HepG2 (cell line): ENCODE results near the gene FHIP2A.

Source experiments
- FOXA1 ChIP-seq, 2 experiments: fragments of 450-650 bp in 1 of 2; sonication (generic) in 1 of 2; formaldehyde crosslinking in 1 of 2; IDR thresholded peaks; 2 replicates each; pipeline versions ENCODE4 v1.4.0 to v1.6.1; 2016 to 2020; ENCODE audit warnings: missing genetic modification reagents in 1 of 2
- GFI1 ChIP-seq: sonication (generic); formaldehyde crosslinking; IDR thresholded peaks from 2 replicates; pipeline ENCODE4 v1.5.0; 2020; ENCODE audit warnings: missing genetic modification reagents, mild to moderate bottlenecking, borderline replicate concordance
- KLF9 ChIP-seq: IDR thresholded peaks from 2 replicates; pipeline ENCODE4 v1.6.1; 2016; ENCODE audit warnings: low read depth
- POLR2A ChIP-seq, 2 experiments: IDR thresholded peaks; 2 replicates each; pipeline ENCODE4 v1.6.1; 2011; ENCODE audit warnings: low read depth in 2 of 2, low read length in 2 of 2, mild to moderate bottlenecking in 1 of 2, moderate library complexity in 1 of 2; ENCODE audit not compliant: insufficient read depth in 1 of 2
- POLR2AphosphoS5 ChIP-seq: IDR thresholded peaks from 2 replicates; pipeline ENCODE4 v1.6.1; 2012; ENCODE audit warnings: low read depth, low read length
- STAG1 ChIP-seq: sonication (generic); formaldehyde crosslinking; IDR thresholded peaks from 2 replicates; pipeline ENCODE4 v1.4.0; 2020; ENCODE audit warnings: missing genetic modification reagents
- ZNF431 ChIP-seq: sonication (generic); formaldehyde crosslinking; IDR thresholded peaks from 2 replicates; pipeline ENCODE4 v1.9.0; 2022; ENCODE audit warnings: missing genetic modification reagents, low read depth, mild to moderate bottlenecking, borderline replicate concordance
- ZNF772 ChIP-seq: sonication (generic); formaldehyde crosslinking; IDR thresholded peaks from 2 replicates; pipeline ENCODE4 v1.5.0; 2020; ENCODE audit warnings: mild to moderate bottlenecking, missing genetic modification reagents
- ZNF777 ChIP-seq: sonication (generic); formaldehyde crosslinking; IDR thresholded peaks from 2 replicates; pipeline ENCODE4 v1.4.0; 2020; ENCODE audit warnings: missing genetic modification reagents
- ZZZ3 ChIP-seq: sonication (generic); formaldehyde crosslinking; IDR thresholded peaks from 2 replicates; pipeline ENCODE4 v1.4.0; 2020; ENCODE audit warnings: missing genetic modification reagents, mild to moderate bottlenecking, borderline replicate concordance
- TF ChIP-seq, protein P1 (sequence below): sonication (generic); formaldehyde crosslinking; IDR thresholded peaks from 2 replicates; pipeline ENCODE4 v1.5.0; 2020; ENCODE audit warnings: mild to moderate bottlenecking, missing genetic modification reagents, moderate library complexity
- TF ChIP-seq, protein P2 (sequence below): sonication (generic); formaldehyde crosslinking; IDR thresholded peaks from 2 replicates; pipeline ENCODE4 v1.4.0; 2020; ENCODE audit warnings: mild to moderate bottlenecking, missing genetic modification reagents
- TF ChIP-seq, protein P3 (sequence below): sonication (generic); formaldehyde crosslinking; IDR thresholded peaks from 2 replicates; pipeline ENCODE4 v1.5.0; 2020; ENCODE audit warnings: missing genetic modification reagents, mild to moderate bottlenecking, borderline replicate concordance
- TF ChIP-seq, protein P4 (sequence below): IDR thresholded peaks from 2 replicates; pipeline ENCODE4 v1.6.1; 2012; ENCODE audit warnings: inconsistent platforms

DNA sequence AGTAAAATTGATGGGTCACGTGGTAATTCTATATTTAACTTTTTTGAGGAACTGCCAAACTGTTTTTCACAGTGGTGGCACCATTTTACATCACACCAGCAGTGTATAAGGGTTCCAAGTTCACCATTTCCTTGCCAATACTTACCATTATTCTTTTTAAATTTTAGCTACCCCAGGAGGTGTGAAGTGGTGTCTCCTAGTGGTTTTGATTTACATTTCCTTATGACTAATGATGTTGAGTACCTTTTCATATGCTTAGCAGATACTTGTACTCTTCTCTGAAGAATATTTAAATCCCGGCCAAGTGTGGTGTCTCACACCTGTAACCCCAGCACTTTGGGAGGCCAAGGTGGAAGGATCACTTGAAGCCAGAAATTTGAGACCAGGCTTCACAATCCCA, 28.5 kb downstream of the FHIP2A start:
- TF ChIP-seq KLF9 (CRISPR knock-in tag): no peak
- TF ChIP-seq GFI1: no peak
- no peak for TF ChIP-seq STAG1
- TF ChIP-seq, protein P1, sequence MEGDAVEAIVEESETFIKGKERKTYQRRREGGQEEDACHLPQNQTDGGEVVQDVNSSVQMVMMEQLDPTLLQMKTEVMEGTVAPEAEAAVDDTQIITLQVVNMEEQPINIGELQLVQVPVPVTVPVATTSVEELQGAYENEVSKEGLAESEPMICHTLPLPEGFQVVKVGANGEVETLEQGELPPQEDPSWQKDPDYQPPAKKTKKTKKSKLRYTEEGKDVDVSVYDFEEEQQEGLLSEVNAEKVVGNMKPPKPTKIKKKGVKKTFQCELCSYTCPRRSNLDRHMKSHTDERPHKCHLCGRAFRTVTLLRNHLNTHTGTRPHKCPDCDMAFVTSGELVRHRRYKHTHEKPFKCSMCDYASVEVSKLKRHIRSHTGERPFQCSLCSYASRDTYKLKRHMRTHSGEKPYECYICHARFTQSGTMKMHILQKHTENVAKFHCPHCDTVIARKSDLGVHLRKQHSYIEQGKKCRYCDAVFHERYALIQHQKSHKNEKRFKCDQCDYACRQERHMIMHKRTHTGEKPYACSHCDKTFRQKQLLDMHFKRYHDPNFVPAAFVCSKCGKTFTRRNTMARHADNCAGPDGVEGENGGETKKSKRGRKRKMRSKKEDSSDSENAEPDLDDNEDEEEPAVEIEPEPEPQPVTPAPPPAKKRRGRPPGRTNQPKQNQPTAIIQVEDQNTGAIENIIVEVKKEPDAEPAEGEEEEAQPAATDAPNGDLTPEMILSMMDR (CRISPR knock-in tag): no peak
- no peak for TF ChIP-seq ZNF431 (CRISPR knock-in tag)
- no peak for TF ChIP-seq ZNF777 (CRISPR knock-in tag)
- TF ChIP-seq POLR2A (IDR thresholded peaks at IDR 0.05; ENCODE audit: insufficient read depth in 1 of 2, low read depth in 2 of 2, low read length in 2 of 2): no peak
- TF ChIP-seq, protein P2, sequence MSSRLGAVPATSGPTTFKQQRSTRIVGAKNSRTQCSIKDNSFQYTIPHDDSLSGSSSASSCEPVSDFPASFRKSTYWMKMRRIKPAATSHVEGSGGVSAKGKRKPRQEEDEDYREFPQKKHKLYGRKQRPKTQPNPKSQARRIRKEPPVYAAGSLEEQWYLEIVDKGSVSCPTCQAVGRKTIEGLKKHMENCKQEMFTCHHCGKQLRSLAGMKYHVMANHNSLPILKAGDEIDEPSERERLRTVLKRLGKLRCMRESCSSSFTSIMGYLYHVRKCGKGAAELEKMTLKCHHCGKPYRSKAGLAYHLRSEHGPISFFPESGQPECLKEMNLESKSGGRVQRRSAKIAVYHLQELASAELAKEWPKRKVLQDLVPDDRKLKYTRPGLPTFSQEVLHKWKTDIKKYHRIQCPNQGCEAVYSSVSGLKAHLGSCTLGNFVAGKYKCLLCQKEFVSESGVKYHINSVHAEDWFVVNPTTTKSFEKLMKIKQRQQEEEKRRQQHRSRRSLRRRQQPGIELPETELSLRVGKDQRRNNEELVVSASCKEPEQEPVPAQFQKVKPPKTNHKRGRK (CRISPR knock-in tag): no peak
- no peak for TF ChIP-seq ZNF772 (CRISPR knock-in tag)
- no peak for TF ChIP-seq POLR2AphosphoS5
- TF ChIP-seq FOXA1 (IDR thresholded peaks at IDR 0.05): no peak
- no peak for TF ChIP-seq FOXA1 (CRISPR knock-in tag; IDR thresholded peaks at IDR 0.05)
- TF ChIP-seq, protein P3, sequence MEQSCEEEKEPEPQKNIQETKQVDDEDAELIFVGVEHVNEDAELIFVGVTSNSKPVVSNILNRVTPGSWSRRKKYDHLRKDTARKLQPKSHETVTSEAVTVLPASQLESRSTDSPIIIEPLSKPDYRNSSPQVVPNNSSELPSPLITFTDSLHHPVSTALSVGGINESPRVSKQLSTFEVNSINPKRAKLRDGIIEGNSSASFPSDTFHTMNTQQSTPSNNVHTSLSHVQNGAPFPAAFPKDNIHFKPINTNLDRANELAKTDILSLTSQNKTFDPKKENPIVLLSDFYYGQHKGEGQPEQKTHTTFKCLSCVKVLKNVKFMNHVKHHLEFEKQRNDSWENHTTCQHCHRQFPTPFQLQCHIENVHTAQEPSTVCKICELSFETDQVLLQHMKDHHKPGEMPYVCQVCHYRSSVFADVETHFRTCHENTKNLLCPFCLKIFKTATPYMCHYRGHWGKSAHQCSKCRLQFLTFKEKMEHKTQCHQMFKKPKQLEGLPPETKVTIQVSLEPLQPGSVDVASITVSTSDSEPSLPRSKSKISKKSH (CRISPR knock-in tag): no peak
- TF ChIP-seq, protein P4, sequence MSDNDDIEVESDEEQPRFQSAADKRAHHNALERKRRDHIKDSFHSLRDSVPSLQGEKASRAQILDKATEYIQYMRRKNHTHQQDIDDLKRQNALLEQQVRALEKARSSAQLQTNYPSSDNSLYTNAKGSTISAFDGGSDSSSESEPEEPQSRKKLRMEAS: no peak
- TF ChIP-seq ZZZ3 (CRISPR knock-in tag): no peak
